GM20000 (cell line): ENCODE measurements around the gene LRWD1.

Source experiments
- DNase-seq: peaks from one replicate; pipeline ENCODE4 v3.0.0; 2012; ENCODE audit warnings: low spot score
- CTCF ChIP-seq: IDR thresholded peaks from 2 replicates; pipeline ENCODE4 v1.5.1; 2012; ENCODE audit warnings: mild to moderate bottlenecking, control low read depth; ENCODE audit errors: extremely low read depth, missing control alignments

LRWD1 gene

GRCh38 chr7:102463841-102464576 is 775 bp upstream of the LRWD1 start:
- no peak for DNase-seq

DNA sequence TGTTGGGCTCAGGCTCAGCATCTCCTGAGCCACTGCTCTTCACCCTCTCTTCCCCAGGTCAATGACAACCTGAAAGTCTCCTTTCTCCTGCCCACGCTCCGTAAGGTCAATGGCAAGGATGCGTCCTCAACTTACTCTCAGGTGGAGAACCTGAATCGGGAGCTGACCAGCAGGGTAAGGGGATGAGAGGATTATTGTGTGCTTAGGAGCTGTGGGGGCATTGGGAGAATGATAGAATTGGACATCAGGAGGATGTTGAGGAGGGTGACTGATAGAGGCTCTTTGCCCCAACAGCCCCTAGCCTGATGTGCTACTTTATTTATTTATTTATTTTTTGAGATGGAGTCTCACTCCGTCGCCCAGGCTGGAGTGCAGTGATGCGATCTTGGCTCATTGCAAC is 1.3 kb downstream of the LRWD1 start:
- no peak for DNase-seq
- no peak for TF ChIP-seq CTCF

More at GRCh38 chr7:102463841-102464576, 775 bp upstream of the LRWD1 start:
- TF ChIP-seq CTCF, result no peak

GRCh38 chr7:102467581-102468477 is 3.0 kb downstream of the LRWD1 start:
- no peak for TF ChIP-seq CTCF
- no peak for DNase-seq

DNA sequence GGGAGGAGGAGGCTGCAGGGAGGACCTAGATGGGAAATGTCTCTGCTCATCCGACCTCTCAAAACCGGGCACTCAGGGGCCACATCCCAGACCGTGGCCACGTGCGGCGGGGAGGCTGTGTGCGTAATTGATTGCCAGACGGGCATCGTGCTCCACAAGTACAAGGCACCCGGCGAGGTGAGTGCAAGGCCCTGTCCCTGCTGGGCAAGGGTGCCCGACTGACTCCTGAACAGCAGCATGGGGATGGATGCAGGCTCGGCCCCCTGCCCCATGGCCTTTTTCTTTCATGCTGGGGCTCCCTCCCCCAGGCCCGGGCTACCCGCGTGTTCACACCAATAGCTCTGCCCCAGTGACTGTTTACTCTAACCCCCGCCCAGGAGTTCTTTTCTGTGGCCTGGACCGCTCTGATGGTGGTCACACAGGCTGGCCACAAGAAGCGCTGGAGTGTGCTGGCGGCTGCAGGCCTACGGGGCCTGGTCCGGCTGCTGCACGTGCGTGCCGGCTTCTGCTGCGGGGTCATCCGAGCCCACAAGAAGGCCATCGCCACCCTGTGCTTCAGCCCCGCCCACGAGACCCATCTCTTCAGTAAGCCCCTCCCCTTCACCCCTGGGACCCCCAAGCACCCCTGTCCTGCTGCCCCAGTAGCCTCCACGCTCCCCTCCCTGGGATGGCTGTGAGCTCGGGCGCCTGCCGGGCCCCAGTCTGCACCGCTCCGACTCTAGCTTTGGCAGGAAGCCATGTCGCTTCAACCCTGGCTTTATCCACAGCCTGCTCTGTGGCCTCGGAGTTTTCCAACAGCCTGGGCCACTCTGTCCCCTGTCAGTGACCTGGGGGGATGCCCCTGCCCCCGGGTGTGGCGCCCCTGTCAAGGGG is 3.9 kb downstream of the LRWD1 start:
- DNase-seq, result no peak
- no peak for TF ChIP-seq CTCF

DNA sequence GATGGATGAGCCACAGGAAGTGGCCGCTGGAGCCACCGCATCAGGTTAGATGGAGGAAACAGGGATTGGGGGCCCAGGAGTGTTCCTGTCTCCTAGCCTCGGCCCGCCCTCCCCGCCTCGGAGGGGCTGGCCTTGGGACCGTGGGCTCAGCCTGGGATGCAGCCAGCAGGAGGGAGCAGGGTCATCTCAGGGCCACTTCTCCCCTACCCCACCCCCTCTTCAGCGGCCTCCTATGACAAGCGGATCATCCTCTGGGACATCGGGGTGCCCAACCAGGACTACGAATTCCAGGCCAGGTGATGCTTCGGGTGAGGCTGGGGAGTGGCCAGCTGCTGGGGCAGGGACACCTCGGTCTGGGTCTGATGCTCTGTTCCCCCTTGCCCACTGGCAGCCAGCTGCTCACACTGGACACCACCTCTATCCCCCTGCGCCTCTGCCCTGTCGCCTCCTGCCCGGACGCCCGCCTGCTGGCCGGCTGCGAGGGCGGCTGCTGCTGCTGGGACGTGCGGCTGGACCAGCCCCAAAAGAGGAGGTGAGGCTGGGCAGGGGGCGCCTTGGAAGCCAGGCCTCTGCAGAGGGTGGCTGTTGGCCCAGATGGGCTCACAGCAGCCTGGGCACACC is 4.7 kb downstream of the LRWD1 start:
- DNase-seq, result no peak
- no peak for TF ChIP-seq CTCF

DNA sequence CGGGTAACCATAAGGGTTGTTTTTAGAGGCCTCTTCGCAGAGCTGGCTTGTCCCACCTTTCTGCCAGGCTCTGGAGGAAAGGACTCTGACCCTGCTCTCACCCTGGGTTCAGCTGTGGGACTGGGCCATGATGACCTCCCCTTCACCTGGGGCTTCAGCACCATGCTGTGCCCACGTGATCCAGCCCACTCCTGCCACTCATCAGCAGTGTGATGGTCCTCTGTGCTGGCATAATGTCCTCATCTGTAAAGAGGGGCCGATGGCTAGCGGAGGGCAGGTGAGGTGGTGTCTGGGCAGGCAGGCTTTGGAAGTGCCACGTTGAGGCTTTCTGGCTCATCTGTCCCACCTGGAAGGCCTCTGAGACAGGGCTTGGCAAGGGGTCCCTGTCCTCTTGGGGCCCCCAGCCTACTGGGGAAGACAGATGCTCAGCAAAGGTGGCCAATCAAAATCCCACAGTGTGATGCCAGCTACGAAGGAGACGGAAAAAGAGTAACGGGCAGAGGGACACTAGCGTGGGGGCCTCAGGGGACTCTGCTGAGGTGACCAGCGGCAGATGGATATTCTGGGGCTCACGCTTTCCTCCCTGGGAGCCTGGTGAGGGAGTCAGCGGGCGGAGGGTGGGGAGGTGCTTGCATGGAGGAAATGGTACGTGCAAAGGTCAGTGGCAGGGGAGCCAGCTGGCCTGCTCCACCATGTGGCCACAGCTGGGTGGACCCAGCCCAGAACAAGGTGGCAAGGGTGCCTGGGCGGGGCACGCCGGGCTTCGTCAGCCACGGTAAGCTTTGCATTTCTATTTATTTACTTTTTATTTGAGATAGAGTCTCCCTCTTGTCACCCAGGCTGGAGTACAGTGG is 5.4 kb downstream of the LRWD1 start:
- no peak for TF ChIP-seq CTCF
- no peak for DNase-seq
